Neural cell (in vitro differentiated cells): ENCODE data around the gene PCOLCE2. TPM values are rescaled to one million over a fixed set of nuclear protein-coding genes. Genes with fewer than 3 reads are reported as not detected.

ENCODE experiments used
- H2AFZ ChIP-seq: fragments of 200-600, 300-800 bp; sonication (generic), shearing (Covaris generic); 2 replicates; pipeline ENCODE4 v1.6.0; 2014; ENCODE audit warnings: low read depth, mild to moderate bottlenecking, antibody characterized with exemption, low read length, moderate library complexity
- H3F3A ChIP-seq: fragments of 200-600 bp; shearing (Covaris generic); 2 replicates; pipeline ENCODE4 v1.6.1; 2016; ENCODE audit warnings: mild to moderate bottlenecking, moderate library complexity, mixed read lengths, antibody characterized with exemption, low read length; ENCODE audit not compliant: insufficient read depth, poor library complexity, severe bottlenecking
- H3K27ac ChIP-seq: fragments of 200-600, 300-800 bp; sonication (generic), shearing (Covaris generic); 2 replicates; pipeline ENCODE4 v1.5.1; 2014; ENCODE audit warnings: mild to moderate bottlenecking, low read length, moderate library complexity
- H3K27me3 ChIP-seq: fragments of 300-800, 200-600 bp; sonication (generic), shearing (Covaris generic); 2 replicates; pipeline ENCODE4 v1.6.0; 2014; ENCODE audit warnings: mild to moderate bottlenecking, low read depth, low read length, moderate library complexity; ENCODE audit not compliant: insufficient read depth
- H3K36me3 ChIP-seq: fragments of 300-800, 200-600 bp; sonication (generic), shearing (Covaris generic); 2 replicates; pipeline ENCODE4 v1.5.1; 2014; ENCODE audit warnings: mild to moderate bottlenecking, antibody characterized with exemption, low read length, moderate library complexity; ENCODE audit not compliant: insufficient read depth
- H3K4me2 ChIP-seq: fragments of 300-800, 200-600 bp; sonication (generic), shearing (Covaris generic); 2 replicates; pipeline ENCODE4 v1.6.0; 2014; ENCODE audit warnings: mild to moderate bottlenecking, low read length
- H3K4me3 ChIP-seq: fragments of 300-800, 200-600 bp; sonication (generic), shearing (Covaris generic); 2 replicates; pipeline ENCODE4 v1.5.1; 2014; ENCODE audit warnings: mild to moderate bottlenecking, low read length, moderate library complexity
- H3K79me2 ChIP-seq: fragments of 200-600 bp; shearing (Covaris generic); replicated peaks from 2 replicates; pipeline ENCODE4 v1.6.0; 2014; ENCODE audit warnings: mild to moderate bottlenecking, low read length, moderate library complexity; ENCODE audit not compliant: insufficient read depth
- H3K9ac ChIP-seq: fragments of 300-800, 200-600 bp; sonication (generic), shearing (Covaris generic); 2 replicates; pipeline ENCODE4 v1.6.1; 2016; ENCODE audit warnings: mild to moderate bottlenecking, low read length, mixed read lengths
- H3K9me2 ChIP-seq: fragments of 200-600 bp; shearing (Covaris generic); 2 replicates; pipeline ENCODE4 v1.6.1; 2016; ENCODE audit warnings: mild to moderate bottlenecking, low read length, mixed read lengths; ENCODE audit not compliant: insufficient read depth
- H3K9me3 ChIP-seq: fragments of 200-600, 300-800 bp; sonication (generic), shearing (Covaris generic); 2 replicates; pipeline ENCODE4 v1.6.1; 2016; ENCODE audit warnings: mild to moderate bottlenecking, mixed run types, low read length, moderate library complexity, mixed read lengths
- H4K20me1 ChIP-seq: fragments of 200-600 bp; shearing (Covaris generic); 2 replicates; pipeline ENCODE4 v1.6.1; 2016; ENCODE audit warnings: mild to moderate bottlenecking, mixed run types; ENCODE audit not compliant: insufficient read depth
- EP300 ChIP-seq: fragments of 450-650 bp; conservative IDR thresholded peaks from 2 replicates; pipeline ENCODE4 v1.6.1; 2014; ENCODE audit warnings: antibody characterized with exemption, mild to moderate bottlenecking, moderate library complexity; ENCODE audit not compliant: poor library complexity, severe bottlenecking
- EZH2 ChIP-seq: fragments of 200-600, 300-800 bp; shearing (Covaris generic), sonication (generic); IDR thresholded peaks from 2 replicates; pipeline ENCODE4 v1.6.1; 2014; ENCODE audit warnings: antibody characterized with exemption, low read length, borderline replicate concordance, mild to moderate bottlenecking; ENCODE audit not compliant: insufficient read depth, poor library complexity, severe bottlenecking
- MXI1 ChIP-seq: fragments of 450-650 bp; conservative IDR thresholded peaks from 2 replicates; pipeline ENCODE4 v1.6.1; 2014; ENCODE audit warnings: antibody characterized with exemption, mild to moderate bottlenecking; ENCODE audit not compliant: poor library complexity, severe bottlenecking
- POLR2AphosphoS5 ChIP-seq: IDR thresholded peaks from 2 replicates; pipeline ENCODE4 v1.6.1; 2012
- RAD21 ChIP-seq: fragments of 450-650 bp; conservative IDR thresholded peaks from 2 replicates; pipeline ENCODE4 v1.6.1; 2014; ENCODE audit warnings: antibody characterized with exemption, mild to moderate bottlenecking, moderate library complexity
- SMC3 ChIP-seq: fragments of 450-650 bp; conservative IDR thresholded peaks from 2 replicates; pipeline ENCODE4 v1.6.1; 2014; ENCODE audit warnings: antibody characterized with exemption, mild to moderate bottlenecking, moderate library complexity; ENCODE audit not compliant: poor library complexity
- TAF1 ChIP-seq: IDR thresholded peaks from 2 replicates; pipeline ENCODE4 v1.6.1; 2012; ENCODE audit warnings: low read depth
- polyA plus RNA-seq: library from polyadenylated mRNA; depleted of rRNA; stranded (reverse); fragments of >200 nt; gene quantifications from 2 replicates; pipeline ENCODE4 v1.2.3, GENCODE V29; 2014
- TF ChIP-seq, protein P1 (sequence below): IDR thresholded peaks from 2 replicates; pipeline ENCODE4 v1.6.1; 2012; ENCODE audit warnings: borderline replicate concordance
- TF ChIP-seq, protein P2 (sequence below): fragments of 450-650 bp; IDR thresholded peaks from 2 replicates; pipeline ENCODE4 v1.5.1; 2014; ENCODE audit warnings: antibody characterized with exemption, mild to moderate bottlenecking, moderate library complexity; ENCODE audit not compliant: poor library complexity, severe bottlenecking

The PCOLCE2 gene
- polyA plus RNA-seq, 1 donor from 2014 or later, result 29.2 TPM

DNA sequence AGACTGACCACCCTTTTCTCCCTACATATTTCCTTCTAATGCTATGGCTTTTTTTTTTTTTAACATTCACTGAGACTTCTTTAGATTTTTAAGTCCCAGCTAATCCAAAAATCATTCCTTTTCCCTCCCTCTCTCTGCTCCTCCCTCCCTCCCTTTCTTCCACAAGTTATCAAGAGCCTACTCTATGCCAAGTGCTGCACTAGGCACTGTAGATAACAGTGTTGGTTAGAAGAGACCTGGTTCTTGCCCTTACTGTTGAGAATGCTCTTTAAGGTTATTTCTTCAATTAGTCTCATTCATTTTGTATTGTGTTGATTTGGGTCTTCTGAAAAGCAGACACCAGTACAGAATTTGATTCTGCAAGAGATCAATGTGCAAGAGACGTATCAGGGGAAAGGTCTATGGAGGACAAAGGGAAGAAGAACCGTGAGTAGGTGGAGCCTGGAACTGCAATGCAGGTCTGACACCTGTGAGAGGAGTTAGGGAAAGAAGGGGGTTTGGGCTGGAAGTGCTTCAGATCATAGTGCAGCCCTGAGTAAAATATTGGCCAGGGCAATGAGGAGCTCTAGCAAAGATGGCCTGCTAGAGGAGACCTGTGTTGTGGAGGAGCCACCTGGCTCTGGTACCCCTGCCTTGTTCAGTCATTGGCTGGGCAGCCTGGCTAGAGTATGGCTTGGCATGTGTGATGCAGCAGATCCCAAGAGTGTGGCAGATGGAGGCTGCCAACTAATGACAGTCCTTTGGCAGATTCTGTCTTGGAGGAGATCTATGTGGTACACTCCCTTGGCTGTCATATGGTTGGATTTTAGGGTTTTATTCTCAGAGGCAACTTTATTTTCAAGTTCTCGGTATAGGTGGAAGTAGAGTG is 9.7 kb upstream of the PCOLCE2 start:
- H3K36me3 ChIP-seq, result no peaks in the 10 kb centered on the region
- no peak overlapping the region for H3K4me3 ChIP-seq
- H3K9me2 ChIP-seq, result no peaks in the 10 kb centered on the region
- TF ChIP-seq, protein P1, sequence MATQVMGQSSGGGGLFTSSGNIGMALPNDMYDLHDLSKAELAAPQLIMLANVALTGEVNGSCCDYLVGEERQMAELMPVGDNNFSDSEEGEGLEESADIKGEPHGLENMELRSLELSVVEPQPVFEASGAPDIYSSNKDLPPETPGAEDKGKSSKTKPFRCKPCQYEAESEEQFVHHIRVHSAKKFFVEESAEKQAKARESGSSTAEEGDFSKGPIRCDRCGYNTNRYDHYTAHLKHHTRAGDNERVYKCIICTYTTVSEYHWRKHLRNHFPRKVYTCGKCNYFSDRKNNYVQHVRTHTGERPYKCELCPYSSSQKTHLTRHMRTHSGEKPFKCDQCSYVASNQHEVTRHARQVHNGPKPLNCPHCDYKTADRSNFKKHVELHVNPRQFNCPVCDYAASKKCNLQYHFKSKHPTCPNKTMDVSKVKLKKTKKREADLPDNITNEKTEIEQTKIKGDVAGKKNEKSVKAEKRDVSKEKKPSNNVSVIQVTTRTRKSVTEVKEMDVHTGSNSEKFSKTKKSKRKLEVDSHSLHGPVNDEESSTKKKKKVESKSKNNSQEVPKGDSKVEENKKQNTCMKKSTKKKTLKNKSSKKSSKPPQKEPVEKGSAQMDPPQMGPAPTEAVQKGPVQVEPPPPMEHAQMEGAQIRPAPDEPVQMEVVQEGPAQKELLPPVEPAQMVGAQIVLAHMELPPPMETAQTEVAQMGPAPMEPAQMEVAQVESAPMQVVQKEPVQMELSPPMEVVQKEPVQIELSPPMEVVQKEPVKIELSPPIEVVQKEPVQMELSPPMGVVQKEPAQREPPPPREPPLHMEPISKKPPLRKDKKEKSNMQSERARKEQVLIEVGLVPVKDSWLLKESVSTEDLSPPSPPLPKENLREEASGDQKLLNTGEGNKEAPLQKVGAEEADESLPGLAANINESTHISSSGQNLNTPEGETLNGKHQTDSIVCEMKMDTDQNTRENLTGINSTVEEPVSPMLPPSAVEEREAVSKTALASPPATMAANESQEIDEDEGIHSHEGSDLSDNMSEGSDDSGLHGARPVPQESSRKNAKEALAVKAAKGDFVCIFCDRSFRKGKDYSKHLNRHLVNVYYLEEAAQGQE, result no peak
- no peak for TF ChIP-seq MXI1
- no peak for TF ChIP-seq EP300
- TF ChIP-seq EZH2, result no peak
- no peak for TF ChIP-seq SMC3
- no peak for TF ChIP-seq POLR2AphosphoS5
- TF ChIP-seq, protein P2, sequence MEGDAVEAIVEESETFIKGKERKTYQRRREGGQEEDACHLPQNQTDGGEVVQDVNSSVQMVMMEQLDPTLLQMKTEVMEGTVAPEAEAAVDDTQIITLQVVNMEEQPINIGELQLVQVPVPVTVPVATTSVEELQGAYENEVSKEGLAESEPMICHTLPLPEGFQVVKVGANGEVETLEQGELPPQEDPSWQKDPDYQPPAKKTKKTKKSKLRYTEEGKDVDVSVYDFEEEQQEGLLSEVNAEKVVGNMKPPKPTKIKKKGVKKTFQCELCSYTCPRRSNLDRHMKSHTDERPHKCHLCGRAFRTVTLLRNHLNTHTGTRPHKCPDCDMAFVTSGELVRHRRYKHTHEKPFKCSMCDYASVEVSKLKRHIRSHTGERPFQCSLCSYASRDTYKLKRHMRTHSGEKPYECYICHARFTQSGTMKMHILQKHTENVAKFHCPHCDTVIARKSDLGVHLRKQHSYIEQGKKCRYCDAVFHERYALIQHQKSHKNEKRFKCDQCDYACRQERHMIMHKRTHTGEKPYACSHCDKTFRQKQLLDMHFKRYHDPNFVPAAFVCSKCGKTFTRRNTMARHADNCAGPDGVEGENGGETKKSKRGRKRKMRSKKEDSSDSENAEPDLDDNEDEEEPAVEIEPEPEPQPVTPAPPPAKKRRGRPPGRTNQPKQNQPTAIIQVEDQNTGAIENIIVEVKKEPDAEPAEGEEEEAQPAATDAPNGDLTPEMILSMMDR, result no peak
- TF ChIP-seq TAF1, result no peak
- no peak for TF ChIP-seq RAD21
- no peaks in the 10 kb centered on the region for H3K27me3 ChIP-seq
- no peak overlapping the region for H3K27ac ChIP-seq
- H3K9me3 ChIP-seq, result no peaks in the 10 kb centered on the region
- H2AFZ ChIP-seq, result no peak overlapping the region
- H3K79me2 ChIP-seq, result no peaks in the 10 kb centered on the region
- no peaks in the 10 kb centered on the region for H3F3A ChIP-seq
- no peaks in the 10 kb centered on the region for H4K20me1 ChIP-seq
- H3K9ac ChIP-seq, result no peak overlapping the region
- H3K4me2 ChIP-seq, result no peak overlapping the region

DNA sequence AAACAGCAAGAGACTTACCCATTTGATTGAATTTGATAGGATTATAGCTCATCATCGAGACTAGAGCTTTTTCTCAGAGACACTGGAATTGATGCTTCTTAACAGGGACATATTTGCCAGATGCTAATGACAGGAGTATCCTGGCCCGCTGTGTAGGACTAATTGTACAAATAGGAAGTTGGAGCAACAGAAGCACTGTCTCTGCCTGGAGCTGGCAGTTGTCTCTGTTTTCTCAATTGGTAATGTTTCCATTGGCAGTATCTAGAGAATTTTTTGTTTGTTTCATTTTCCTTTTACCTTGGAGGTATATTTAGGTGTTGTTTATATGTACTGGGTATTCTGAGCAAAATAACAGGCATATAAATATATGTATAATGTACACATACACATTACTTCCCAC is 8.9 kb upstream of the PCOLCE2 start:
- H3K9ac ChIP-seq, result no peak overlapping the region
- no peak overlapping the region for H3K27ac ChIP-seq
- no peaks in the 10 kb centered on the region for H3F3A ChIP-seq
- no peaks in the 10 kb centered on the region for H3K9me2 ChIP-seq
- H3K36me3 ChIP-seq, result no peaks in the 10 kb centered on the region
- no peak overlapping the region for H3K4me3 ChIP-seq
- H3K9me3 ChIP-seq, result no peaks in the 10 kb centered on the region
- TF ChIP-seq EP300 (no peak), TAF1 (no peak), RAD21 (no peak), POLR2AphosphoS5 (no peak), SMC3 (no peak), MXI1 (no peak), EZH2 (no peak)
- TF ChIP-seq, protein P2, result no peak
- TF ChIP-seq, protein P1, result no peak
- no peaks in the 10 kb centered on the region for H4K20me1 ChIP-seq
- H2AFZ ChIP-seq, result no peak overlapping the region
- H3K27me3 ChIP-seq, result no peaks in the 10 kb centered on the region
- no peaks in the 10 kb centered on the region for H3K79me2 ChIP-seq
- H3K4me2 ChIP-seq, result no peak overlapping the region
